SU-DHL-6 (cell line): ENCODE data around the gene RPL39L.

ENCODE experiments used
- H2AFZ ChIP-seq: fragments of 200-600 bp; sonication (generic); 2 replicates; pipeline ENCODE4 v1.6.1; 2014; ENCODE audit warnings: low read depth, mild to moderate bottlenecking, moderate library complexity, mixed read lengths, antibody characterized with exemption, low read length; ENCODE audit not compliant: severe bottlenecking
- H3F3A ChIP-seq: fragments of 200-600 bp; shearing (Covaris generic); 2 replicates; pipeline ENCODE4 v1.6.0; 2016; ENCODE audit warnings: antibody characterized with exemption, mild to moderate bottlenecking; ENCODE audit not compliant: insufficient read depth
- H3K27ac ChIP-seq: fragments of 200-600 bp; sonication (generic); 2 replicates; pipeline ENCODE4 v1.5.1; 2016; ENCODE audit warnings: low read depth, mild to moderate bottlenecking, low read length, moderate library complexity, mixed read lengths
- H3K27me3 ChIP-seq: fragments of 200-600 bp; sonication (generic), shearing (Covaris generic); 2 replicates; pipeline ENCODE4 v1.6.0; 2014; ENCODE audit warnings: mild to moderate bottlenecking, low read length
- H3K36me3 ChIP-seq: fragments of 200-600 bp; sonication (generic); 2 replicates; pipeline ENCODE4 v1.6.1; 2014; ENCODE audit warnings: mild to moderate bottlenecking, low read length, mixed read lengths
- H3K4me2 ChIP-seq: fragments of 300-600, 200-600 bp; shearing (Covaris generic), sonication (generic); 2 replicates; pipeline ENCODE4 v1.6.0; 2014; ENCODE audit warnings: low read length, low read depth, mild to moderate bottlenecking; ENCODE audit not compliant: poor library complexity, severe bottlenecking
- H3K4me3 ChIP-seq: fragments of 200-600 bp; sonication (generic); 2 replicates; pipeline ENCODE4 v1.5.1; 2014; ENCODE audit warnings: antibody characterized with exemption, low read length, mild to moderate bottlenecking, mixed read lengths; ENCODE audit not compliant: insufficient read depth, poor library complexity, severe bottlenecking
- H3K79me2 ChIP-seq: fragments of 200-600 bp; sonication (generic); 2 replicates; pipeline ENCODE4 v1.6.1; 2014; ENCODE audit warnings: mild to moderate bottlenecking, low read length, moderate library complexity; ENCODE audit not compliant: insufficient read depth
- H3K9ac ChIP-seq: fragments of 200-600 bp; sonication (generic); 2 replicates; pipeline ENCODE4 v1.7.0; 2014; ENCODE audit warnings: mild to moderate bottlenecking, low read length
- H3K9me2 ChIP-seq: fragments of 200-600 bp; sonication (generic); replicated peaks from 2 replicates; pipeline ENCODE4 v1.6.1; 2014; ENCODE audit warnings: low read length; ENCODE audit not compliant: insufficient read depth
- H3K9me3 ChIP-seq: fragments of 200-600 bp; sonication (generic); 2 replicates; pipeline ENCODE4 v1.6.1; 2014; ENCODE audit warnings: low read length, mixed read lengths; ENCODE audit not compliant: insufficient read depth
- H4K20me1 ChIP-seq: fragments of 200-600 bp; sonication (generic); 2 replicates; pipeline ENCODE4 v1.6.1; 2014; ENCODE audit warnings: low read depth, mild to moderate bottlenecking, antibody characterized with exemption, low read length, moderate library complexity, mixed read lengths
- CTCF ChIP-seq: fragments of 200-600 bp; sonication (generic); IDR thresholded peaks from one replicate; pipeline ENCODE4 v1.5.1; 2017; ENCODE audit warnings: antibody characterized with exemption, mild to moderate bottlenecking, low read length, moderate library complexity; ENCODE audit not compliant: insufficient read depth, poor library complexity, severe bottlenecking
- EZH2phosphoT487 ChIP-seq: fragments of 200-600 bp; sonication (generic), shearing (Covaris generic); conservative IDR thresholded peaks from 2 replicates; pipeline ENCODE4 v1.6.1; 2018; ENCODE audit warnings: mild to moderate bottlenecking, antibody characterized with exemption, low read length, moderate library complexity, mixed read lengths

The RPL39L gene

GRCh38 chr3:187103251-187103650 lies 36.0 kb downstream of the RPL39L start:
- H3K27ac ChIP-seq: no peak overlapping the region
- no peaks in the 10 kb centered on the region for H3K27me3 ChIP-seq
- no peaks in the 10 kb centered on the region for H3F3A ChIP-seq
- no peaks in the 10 kb centered on the region for H3K9me3 ChIP-seq
- no peak overlapping the region for H2AFZ ChIP-seq
- H4K20me1 ChIP-seq: no peaks in the 10 kb centered on the region
- no peak overlapping the region for H3K4me2 ChIP-seq
- no peak overlapping the region for H3K4me3 ChIP-seq
- TF ChIP-seq CTCF (no peak), EZH2phosphoT487 (no peak)
- no peak overlapping the region for H3K9ac ChIP-seq
- no peaks in the 10 kb centered on the region for H3K79me2 ChIP-seq
- H3K36me3 ChIP-seq: no peaks in the 10 kb centered on the region
- no peaks in the 10 kb centered on the region for H3K9me2 ChIP-seq

- no peaks in the 10 kb centered on the region for H3K27me3 ChIP-seq
- H3K4me2 ChIP-seq: peak overlapping the region; percentile 37
- no peak overlapping the region for H3K4me3 ChIP-seq
Measured at GRCh38 chr3:187102073-187102634, 37.1 kb downstream of the RPL39L start.

GRCh38 chr3:187101184-187102072 lies 37.9 kb downstream of the RPL39L start:
- Histone ChIP-seq H2AFZ (no peak overlapping the region), H3K4me2 (peak overlapping the region; percentile 37)

More at GRCh38 chr3:187102073-187102634, 37.1 kb downstream of the RPL39L start:
- H3K9me2 ChIP-seq: no peaks in the 10 kb centered on the region
- H4K20me1 ChIP-seq: no peaks in the 10 kb centered on the region
- no peak overlapping the region for H2AFZ ChIP-seq
- H3F3A ChIP-seq: no peaks in the 10 kb centered on the region
- TF ChIP-seq EZH2phosphoT487 (no peak), CTCF (no peak)
- H3K9ac ChIP-seq: no peak overlapping the region
- no peaks in the 10 kb centered on the region for H3K36me3 ChIP-seq
- H3K27ac ChIP-seq: no peak overlapping the region
- no peaks in the 10 kb centered on the region for H3K9me3 ChIP-seq
- H3K79me2 ChIP-seq: no peaks in the 10 kb centered on the region

More at GRCh38 chr3:187101184-187102072, 37.9 kb downstream of the RPL39L start:
- Histone ChIP-seq H3K27me3 (no peaks in the 10 kb centered on the region), H3F3A (no peaks in the 10 kb centered on the region), H3K36me3 (no peaks in the 10 kb centered on the region), H3K9ac (no peak overlapping the region), H4K20me1 (no peaks in the 10 kb centered on the region), H3K79me2 (no peaks in the 10 kb centered on the region), H3K27ac (no peak overlapping the region), H3K9me3 (no peaks in the 10 kb centered on the region), H3K4me3 (no peak overlapping the region), H3K9me2 (no peaks in the 10 kb centered on the region)
- TF ChIP-seq CTCF (no peak), EZH2phosphoT487 (no peak)
